NCI-H2171 (cell line): ENCODE measurements around the gene LETM1.

Experiments used
- DNase-seq: peaks from one replicate; lab custom pipeline; 2025; lab: John Stamatoyannopoulos, UW

The LETM1 gene

GRCh38 chr4:1826531-1827350 lies 29.2 kb downstream of the LETM1 start:
- no peak for DNase-seq

GRCh38 chr4:1825326-1825725 lies 30.6 kb downstream of the LETM1 start:
- no peak for DNase-seq

- no peak for DNase-seq
Observed at GRCh38 chr4:1824746-1825145, 31.2 kb downstream of the LETM1 start.

GRCh38 chr4:1823545-1823932 lies 32.4 kb downstream of the LETM1 start:
- DNase-seq: no peak

GRCh38 chr4:1822568-1823544 lies 33.1 kb downstream of the LETM1 start:
- no peak for DNase-seq

- peak; percentile 42 for DNase-seq
Observed at GRCh38 chr4:1821679-1822567, 34.0 kb downstream of the LETM1 start.

GRCh38 chr4:1819816-1820215 lies 36.1 kb downstream of the LETM1 start:
- no peak for DNase-seq

DNA sequence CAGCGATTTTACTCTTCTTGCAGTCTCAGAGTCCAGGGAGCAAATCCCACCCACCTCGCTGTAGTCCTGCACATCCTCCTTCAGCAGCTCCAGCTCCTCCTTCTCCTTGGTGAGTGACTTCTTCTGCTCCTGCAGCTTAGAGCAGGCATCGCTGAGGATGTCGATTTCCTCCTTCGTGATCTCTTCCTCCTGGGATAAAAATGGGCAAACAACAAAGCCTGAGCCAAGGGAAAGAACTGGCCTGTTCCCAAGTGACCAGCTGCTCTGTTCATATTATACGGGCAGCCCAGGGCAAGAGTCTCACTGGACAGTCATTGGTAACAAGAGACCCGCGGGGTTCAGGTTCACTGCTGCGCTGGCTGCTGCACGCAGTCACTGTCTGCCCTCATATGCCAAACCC lies 36.7 kb downstream of the LETM1 start:
- DNase-seq: no peak

DNA sequence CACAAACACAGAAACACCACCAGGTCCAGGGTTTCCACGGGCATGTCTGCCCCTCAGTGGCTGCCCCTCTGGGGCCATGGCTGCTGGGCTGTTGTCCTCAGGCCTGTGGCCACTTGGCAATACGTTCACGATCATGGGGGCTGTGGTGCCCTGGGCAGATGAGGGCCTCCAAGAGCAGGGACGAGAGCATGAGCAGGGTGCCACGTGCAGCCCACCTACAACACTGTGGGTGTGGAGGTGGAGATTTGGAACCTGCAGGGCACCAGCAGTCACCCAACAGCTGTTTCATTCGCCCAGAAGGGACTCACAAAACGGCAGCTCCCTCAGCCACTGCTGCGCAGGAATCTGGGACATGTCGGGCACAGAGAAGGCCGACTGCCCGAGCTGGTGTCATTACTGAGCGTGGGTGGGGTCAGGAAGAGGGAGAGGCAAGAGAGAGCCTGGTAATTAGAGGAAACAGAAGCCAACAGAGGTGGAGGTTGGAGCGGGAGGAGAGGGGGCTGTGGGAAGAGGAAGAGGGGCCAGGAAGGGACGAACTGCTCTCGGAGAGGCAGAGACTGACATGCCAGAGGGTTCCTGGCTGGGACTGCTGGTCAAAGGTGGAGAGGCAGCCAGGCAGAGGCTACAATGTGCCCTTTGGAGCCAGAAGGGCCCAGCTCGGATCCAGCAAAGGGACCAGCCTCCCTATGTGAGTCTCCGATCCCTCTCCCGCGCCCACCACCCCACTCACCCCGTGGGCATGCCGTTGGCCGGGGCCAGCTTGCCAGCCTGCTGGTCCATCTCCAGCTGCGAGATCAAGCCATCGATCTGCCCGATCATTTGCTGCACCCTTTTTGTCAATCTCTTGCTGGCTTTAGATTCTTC lies 39.7 kb downstream of the LETM1 start:
- DNase-seq: no peak

DNA sequence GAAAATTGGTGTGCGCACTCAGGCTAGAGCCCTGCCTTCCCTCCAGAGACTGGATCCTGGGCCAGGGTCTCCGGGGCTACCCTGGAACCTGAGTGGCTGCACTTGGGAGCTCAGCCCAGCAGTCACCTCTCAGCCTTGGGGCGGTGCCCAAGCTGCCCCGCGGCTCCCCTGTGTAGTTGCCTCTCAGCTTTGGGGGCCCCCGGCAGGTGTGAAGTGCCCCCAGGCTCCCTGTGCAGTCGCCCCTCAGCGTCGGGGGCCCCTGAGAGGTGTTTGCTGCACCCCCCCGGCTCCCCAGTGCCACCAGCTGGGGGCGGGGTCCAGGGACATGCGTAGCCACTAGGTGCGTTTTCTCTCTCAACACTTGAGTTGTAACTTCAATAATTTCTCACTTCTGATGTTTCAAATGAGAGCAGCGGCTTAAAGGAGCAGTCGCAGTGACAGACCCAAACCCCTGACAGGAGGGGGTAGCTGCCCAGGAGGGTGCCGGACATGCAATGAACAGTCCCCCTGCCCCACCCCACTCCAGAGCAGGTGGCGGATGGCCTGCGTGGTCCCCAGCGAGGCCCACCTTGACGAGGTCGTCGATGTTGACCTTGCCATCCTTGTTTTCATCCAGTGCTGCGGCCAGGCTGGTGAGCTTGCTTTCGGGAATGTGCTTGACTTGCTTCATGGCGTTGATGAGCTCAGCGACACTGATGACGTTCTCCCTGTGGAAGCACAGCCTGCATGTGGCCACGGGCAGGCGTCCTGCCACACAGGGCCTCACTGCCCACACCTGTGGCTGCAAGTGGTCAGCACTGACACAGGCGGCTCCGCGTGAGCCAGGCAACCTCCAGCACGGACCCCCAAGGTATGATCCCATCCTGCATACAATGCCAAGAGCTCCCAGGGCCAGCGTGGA lies 40.6 kb downstream of the LETM1 start:
- no peak for DNase-seq

DNA sequence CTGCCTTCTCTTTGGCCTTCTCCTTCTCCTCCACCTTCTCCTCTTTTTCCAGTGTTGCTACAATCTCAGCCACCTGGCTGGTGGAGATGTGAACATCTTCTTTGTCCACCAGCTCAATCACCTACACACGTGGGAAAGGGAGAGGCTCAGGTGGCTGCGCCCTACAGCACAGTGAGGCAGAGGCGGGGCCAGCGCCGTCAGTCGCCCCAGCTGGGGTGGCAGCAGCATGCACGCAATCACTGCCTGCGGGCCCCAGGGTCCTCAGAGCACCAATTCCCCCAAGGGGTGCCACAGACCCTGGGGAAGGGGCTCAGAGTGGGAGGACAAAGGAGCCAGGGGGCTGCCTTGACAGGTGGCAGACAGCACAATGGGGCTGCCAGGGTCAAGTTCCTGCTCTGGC lies 41.5 kb downstream of the LETM1 start:
- DNase-seq: no peak

DNA sequence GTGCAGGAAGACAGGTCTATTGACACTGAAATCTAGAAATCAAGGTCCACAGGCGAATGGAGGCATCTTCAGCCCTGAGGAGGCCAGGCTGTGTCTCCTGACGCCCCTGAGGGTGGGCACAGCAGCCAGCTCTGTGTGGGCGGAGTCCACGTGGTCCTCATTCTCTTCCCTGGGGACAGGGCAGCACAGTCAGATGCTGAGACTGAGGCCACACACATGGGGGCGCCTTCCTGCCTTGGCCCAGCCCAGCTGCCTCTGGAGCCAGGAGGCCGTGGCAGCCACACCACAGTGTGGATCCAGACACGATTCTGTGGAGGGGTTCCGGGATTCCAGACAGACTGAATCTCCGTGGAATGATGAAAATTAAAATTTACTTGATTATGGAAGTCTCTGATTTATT lies 42.0 kb downstream of the LETM1 start:
- no peak for DNase-seq

- DNase-seq: no peak
Observed at GRCh38 chr4:1813231-1813630, 42.7 kb downstream of the LETM1 start.

DNA sequence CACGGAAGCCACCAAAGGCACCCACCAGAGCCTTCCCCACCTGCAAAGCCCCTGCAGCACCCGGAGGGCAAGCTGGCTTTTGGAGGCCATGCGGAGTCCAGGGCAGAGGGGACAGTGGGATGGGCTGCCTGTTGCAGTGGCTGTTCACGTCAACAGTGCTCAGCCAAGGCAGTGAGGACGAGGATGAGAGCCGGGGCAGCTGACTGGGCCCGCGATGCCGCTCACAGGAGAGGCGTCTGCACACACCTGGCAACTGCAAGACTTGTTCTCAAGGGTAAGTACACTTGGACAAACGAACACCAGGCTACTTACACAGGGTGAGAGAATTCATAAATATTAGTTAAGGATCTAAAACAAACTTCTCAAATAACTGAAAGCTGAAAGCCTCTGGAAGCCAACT lies 43.2 kb downstream of the LETM1 start:
- no peak for DNase-seq

GRCh38 chr4:1810765-1811164 lies 45.2 kb downstream of the LETM1 start:
- DNase-seq: no peak

DNA sequence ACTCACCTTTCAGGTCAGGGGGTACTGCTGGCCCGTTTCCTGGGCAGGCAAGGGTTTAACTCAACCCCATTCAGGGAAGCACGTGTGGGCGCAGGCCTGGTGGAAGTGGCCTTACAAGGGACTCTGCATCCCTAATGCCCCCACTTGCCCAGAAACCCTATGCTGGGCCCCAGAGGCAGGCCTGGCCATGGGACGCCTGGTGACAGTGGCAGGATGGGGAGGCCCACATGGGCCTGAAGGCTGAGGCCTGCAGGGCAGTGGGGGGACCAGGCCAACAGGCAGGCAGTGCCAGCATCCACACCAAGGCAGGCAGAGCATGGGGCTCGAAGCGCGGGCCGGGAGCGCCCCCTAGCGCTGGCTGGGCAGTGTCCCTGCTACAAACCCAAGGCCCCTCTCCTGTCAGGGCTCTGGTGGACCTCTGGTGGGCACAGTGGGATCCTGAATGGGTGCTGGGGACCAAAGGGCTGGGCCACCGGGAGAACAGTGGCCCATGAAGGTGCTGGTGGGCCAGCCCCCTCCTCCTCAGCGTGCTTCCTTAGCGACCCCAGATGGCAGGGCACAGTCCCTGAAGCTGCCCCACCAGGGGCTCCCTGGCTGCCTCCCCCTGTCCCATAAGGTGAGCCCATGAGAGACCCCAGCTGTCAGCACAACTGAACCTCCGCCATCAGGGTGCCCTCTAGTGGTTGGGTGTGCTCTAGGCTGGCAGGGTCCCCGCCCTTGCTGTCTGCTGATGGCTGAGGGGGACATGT lies 46.0 kb downstream of the LETM1 start:
- DNase-seq: peak; percentile 48

GRCh38 chr4:1808851-1809753 lies 46.9 kb downstream of the LETM1 start:
- DNase-seq: no peak

- no peak for DNase-seq
Observed at GRCh38 chr4:1808396-1808795, 47.6 kb downstream of the LETM1 start.
